HCEC 1CT (cell line): ENCODE measurements around the gene SNAP91.
"Not testable (repeated sequence)": the region's sequence is repeated elsewhere in the genome, so short reads cannot be mapped to it uniquely, and the experiment has no call there.

Experiments used
- DNase-seq: peaks from one replicate; pipeline ENCODE4 v3.0.0-alpha.2; 2017

The SNAP91 gene

DNA sequence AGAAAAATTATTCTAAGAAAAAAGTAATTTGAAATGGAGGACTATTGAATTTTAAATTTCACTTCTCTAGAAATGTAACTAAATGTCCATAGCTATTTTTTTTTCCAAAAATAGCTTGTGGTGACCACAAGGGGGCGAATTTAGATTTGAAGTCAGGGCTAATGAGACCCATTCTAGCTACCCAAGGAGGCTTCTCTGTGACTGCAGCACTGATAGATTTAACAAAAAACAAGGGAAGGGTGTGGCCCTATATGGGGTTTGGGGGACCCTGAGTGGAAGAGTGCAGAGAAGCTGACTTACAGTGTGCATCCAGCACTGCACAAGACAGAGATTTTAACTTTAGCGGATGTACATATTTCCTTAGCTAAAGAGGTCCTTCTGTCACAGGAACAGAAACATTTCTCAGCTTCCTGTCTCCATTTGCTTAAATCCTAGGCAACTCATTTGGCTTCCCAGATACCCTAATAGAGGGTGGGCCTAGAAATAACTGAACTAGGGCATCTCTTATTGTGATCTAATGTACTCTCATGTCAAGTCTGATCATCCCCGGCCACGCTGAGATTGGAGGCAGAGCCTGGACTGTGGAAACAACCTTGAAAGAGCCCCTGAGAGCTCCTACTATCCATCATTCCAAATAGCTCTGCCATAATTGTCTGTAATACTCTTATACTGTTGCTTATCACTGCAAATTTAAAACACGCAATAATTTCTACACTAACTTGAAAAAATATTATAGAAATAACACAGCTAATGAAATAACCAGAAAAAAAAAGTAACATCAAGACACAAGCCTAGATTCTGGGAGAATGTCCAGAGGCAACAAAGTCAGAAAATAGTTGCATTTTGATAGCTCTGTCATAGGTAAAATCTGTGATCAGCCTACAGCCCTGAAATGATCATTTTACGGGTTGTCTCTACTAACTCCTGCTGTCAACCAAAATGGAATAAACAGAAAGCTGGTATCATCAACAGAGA lies 93.6 kb downstream of the SNAP91 start:
- peak; percentile 50 for DNase-seq

DNA sequence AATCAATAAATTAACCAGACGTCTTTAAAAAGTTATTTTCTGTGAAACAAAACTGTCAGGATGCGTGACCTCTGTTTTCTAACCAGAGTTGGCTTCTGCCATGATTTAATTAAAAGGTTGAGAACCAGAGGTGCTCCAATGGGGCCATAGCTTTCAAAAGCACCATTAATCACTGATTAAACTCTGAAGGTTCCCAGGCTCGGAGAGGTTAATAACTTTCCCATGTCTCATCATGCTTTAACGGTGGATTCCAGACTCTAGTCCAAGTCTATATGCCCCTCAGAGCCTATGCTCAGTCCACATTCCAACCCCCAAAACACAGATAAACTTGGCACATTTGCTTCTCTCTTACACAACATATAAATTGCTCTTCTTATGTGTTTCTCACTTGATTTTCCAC lies 95.5 kb downstream of the SNAP91 start:
- DNase-seq: no peak

DNA sequence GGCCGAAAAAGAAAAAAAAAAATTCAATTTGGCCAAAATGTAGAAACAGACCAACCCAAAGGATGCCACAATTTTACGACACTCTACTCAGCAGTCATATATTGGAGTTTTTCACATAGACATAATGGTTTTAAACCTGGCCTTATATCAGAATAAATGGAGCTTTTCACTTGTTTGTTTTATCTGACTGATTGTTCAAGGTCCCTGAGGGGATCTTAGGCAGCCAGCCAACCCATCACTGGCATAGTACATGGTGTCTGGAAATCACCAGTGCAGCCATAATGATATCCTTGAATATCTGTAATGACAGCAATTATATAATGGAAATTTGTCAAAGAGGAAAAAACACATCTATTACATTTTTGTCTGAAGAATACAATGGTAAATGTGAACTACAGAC lies 99.7 kb downstream of the SNAP91 start:
- no peak for DNase-seq

DNA sequence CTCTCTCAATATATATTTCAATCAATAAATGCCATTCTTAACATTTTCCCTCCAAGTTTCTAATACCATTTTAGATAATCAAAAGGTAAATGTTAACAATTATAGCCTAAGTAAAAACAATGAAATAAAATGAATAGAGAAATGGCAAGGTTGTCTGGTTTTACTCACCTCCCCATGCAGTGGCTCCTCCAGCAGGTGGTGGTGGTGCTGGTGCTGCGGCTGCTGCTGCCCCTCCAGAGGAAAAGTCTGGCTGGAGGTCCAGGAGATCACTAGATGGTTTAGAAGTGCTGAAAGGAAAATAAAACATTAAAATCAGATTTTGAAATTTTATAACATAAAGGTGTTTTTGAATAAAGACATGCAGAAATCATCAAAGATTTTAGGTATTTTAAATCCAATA lies 103.4 kb downstream of the SNAP91 start:
- DNase-seq: no peak

DNA sequence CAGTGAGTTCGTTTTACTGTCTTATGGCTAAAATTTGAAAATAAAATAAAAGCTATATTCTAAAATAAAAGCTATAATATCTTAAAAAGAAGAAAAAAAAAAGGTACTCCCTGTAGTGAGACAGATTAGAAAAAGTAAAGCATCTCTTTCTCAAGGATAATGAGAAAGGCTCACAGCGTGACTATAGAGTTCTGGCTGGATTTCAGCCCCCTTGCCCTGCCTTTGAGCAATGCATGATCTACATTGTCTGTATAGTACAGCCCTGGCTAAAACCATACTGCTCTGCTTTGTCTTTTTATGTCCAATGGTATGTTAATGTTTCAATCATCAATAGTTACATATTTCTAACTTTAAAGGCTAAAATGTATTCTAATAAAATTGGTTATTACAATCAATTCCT lies 105.3 kb downstream of the SNAP91 start:
- DNase-seq: no peak

DNA sequence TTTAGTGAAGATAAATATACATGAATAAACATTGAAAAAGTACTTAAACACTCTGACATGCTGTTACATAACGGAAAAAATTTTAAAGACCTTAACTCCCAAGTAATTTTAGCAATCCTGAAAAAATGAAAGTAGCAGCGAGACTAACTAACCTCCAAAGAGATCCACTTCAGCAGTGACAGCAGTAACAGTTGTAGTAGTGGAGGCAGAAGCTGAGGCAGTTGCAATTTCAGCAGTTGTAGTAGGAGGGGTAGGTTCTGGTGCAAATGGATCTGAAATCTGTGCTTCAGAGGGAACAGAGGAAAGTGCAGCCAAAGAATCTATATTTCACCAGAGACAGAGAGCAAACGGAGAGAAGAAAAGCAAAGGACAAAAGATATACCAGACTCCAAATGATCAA lies 107.8 kb downstream of the SNAP91 start:
- DNase-seq: no peak

DNA sequence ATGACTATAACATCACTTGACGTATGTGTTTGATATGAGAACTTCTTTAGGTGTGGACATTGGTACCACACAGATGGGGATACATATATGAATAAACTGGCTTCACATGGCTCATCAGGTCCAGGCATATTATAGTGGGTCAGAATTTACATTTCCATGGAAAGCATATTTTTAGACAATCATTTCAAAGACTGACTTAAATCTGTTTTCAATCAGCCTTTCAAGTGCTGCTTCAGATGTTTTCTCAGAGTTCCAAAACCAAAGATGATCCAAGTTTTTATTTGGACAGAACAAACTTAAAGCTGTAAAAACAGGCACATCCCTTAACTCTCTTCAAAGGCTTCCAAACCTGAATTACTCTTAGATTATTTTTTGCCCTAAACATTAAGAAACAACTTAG lies 108.4 kb downstream of the SNAP91 start:
- no peak for DNase-seq

DNA sequence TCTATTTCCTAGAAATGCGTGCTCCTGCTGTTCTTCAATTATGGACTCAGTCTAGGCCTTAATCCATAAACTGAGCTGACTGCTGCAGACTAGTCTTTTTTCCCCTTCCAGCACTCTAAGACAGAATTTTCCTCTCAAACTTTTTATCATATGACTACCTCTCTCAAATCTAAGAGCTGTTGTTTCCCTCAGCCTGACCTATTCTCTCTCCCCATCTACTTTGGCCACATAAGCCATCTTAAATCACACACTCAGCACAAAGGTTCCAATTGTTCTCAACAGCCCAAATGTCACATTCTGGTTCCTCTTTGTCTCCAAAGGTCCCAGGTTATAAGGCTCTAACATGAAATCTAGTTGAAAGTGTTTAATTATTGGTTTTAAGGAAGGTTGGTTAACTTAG lies 111.4 kb downstream of the SNAP91 start:
- no peak for DNase-seq

DNA sequence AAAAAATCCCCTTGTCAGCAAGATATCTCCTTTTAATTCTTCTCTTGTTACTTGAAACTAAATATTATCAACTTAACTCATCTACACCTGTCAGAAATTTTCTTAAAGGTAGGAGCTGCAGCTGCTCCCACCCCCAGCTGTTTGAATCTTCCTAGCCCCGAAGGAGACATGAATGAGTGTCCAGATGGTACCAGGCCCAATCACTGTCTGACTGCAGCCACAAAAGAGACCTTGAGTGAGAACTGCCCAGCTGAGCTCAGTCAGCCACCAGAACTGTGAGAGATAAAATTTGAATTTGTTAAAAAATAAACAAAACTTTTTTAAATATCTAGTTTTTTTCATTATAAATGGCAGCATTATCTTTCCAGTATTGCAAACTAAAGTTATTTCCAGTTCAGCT lies 111.8 kb downstream of the SNAP91 start:
- no peak for DNase-seq

DNA sequence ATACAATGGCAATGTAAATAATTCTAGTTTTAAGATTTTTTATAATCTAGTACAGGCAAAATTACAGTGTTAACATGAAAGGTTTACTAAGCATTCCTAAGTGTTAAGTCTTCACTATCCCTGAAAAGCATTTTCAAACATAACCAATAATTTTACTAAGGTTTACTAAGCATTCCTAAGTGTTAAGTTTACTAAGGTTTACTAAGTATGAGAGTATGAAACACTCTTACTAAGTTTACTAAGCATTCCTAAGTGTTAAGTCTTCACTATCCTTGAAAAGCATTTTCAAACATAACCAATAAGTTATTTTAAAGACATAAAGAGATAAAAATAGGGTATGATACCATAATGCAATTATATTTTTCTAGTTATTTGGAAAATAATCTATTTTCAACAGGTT lies 114.0 kb downstream of the SNAP91 start:
- DNase-seq: peak; percentile 32

DNA sequence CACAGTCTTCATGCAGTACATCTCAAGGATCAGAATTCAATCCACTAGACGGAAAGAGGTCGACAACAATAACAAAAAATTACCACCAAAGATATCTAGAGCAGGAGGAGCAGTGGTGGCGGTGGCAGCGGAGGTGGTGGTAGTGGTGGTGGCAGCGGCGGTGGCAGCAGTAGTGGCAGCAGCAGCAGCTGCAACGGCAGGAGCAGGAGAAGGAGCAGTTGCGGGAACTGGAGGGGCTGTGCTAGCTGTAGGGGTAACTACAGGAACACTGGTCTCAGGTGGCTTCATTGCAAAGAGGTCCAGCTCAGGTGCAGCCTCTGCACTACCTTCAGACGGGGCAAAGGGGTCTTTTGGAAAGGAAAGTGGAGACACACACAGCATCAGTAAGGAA lies 115.5 kb downstream of the SNAP91 start:
- DNase-seq: no peak

DNA sequence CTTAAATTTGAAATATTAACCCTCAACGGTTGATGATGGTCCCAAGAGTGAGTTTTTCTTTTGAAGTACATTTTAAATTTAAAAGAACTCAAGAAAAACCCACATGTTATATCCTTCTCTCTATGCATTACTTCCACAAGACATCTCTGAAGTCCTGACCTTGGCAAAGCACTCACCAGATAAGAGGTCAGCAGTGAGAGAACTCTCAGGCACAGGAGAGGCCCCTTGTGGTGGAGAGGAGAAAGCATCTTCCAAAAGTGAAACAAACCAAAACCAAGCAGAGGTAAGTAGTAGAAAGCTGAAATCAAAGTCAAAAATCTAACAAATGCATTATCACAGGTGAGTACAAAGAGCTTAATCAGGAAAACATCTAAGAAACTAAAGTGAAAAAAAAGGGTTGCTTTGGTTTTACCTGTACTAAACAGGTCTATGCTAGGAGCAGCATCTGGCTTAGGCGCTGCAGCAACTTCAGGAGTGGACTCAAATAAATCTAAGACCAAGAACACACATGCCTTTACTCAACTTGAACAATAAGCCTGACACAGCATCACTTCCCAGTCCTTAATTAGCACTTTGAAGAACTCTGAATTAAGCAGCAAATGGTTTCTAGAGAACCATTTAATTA lies 116.0 kb downstream of the SNAP91 start:
- DNase-seq: peak; percentile 38

DNA sequence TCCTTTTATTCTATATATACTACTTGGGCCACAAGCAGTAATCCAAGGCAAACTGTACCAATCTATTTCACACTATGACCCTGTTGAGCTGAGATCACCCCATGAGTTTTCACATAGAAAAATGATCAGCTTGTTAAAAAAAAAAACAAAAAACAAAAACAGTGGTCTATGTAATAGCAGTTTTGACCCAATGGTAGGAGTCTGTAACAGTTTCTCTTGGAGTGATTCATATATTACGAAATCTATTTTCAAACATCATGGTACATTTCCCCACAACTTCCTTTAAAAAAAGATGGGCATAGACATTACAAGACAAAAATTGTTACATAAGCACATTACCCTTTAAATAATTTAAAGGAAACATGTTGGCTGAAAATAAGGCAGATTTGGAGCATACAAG lies 118.5 kb downstream of the SNAP91 start:
- peak; percentile 45 for DNase-seq

DNA sequence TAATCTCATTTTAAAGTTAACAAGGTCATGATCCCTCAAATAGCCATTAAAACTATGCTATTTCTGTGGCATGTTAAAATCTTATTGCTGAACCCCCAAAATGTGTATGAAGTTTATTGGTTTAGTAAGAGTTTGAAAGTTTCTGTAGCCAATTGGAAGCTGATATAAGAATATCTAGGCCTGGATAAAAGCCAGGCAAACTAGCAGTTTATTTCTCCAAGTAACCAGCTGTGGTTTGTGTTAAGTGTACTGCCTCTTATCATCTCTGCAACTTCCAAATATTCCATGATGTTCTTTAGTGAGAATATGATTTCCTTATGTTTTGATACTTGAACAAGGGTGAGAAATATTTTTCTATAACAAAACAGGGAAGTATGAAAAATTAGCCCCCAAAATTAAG lies 119.8 kb downstream of the SNAP91 start:
- no peak for DNase-seq

DNA sequence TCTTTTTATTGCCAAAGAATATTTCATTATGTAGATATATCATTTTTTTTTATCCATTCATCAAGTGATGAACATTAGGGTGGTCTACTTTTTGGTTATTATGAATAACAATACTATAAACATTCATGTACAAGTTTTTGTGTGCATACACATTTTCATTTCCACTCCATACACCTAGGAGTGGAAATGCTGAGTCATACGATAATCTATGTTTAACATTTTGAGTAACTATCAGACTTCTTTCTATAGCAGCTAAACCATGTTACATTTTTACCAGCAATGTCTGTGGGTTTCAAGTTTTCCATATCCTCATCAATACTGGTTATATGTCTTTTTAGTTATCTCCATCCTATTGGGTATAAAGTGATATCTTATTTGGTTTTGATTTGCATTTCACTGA lies 130.8 kb downstream of the SNAP91 start:
- DNase-seq: no peak

DNA sequence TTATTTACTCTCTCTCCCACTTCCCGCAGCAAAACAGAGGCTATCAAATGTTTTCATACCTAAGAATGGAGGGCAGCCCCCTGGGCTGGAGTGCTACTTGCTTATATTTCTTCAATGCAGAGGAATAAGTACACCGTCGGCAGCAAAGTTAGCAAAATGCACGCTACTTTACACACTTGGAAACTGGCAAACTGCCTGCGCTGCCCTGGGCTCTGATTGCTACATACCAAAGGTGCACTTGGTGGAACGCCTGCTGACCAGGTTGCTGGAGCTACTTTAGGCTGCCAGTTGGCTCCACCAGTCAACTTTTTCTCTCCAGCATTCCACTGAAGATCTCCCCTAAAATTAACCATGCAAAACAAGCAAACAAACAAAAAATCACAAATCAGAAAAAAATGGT lies 134.1 kb downstream of the SNAP91 start:
- DNase-seq: no peak

DNA sequence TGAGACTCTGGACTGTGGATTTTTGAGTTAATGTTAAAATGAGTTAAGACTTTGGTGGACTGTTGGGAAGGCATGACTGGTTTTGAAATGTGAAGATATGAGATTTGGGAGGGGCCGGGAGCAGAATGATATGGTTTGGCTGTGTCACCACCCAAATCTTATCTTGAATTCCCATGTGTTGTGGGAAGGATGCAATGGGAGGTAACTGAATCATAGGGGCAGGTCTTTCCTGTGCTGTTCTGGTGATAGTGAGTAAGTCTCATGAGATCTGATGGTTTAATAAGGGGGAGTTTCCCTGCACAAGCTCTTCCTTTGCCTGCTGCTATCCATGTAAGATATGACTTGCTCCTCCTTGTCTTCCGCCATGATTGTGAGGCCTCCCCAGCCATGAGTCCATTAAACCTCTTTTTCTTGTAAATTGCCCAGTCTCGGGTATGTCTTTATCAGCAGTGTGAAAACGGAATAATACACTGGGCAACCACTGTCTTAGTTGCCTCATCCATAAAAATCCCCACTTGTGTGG lies 137.2 kb downstream of the SNAP91 start:
- not testable (repeated sequence) for DNase-seq

DNA sequence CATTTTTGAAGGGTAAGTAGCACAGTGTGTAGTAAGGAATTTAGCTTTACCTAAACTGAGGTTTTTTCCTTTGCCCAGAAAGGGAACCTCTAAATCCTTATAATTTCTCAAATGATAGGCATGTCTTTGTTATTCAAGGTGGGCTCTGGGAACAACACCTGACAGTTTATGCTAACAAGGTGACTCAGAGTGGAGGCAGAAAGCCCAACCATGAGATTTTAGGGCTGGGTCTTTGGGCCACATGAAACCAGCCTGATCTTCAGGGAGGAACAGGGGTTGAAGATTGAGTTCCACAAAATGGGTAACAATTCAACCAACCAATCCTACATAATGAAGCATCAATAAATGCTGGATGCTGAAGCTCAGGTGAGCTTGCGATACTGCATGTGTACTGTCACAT lies 149.9 kb downstream of the SNAP91 start:
- no peak for DNase-seq

DNA sequence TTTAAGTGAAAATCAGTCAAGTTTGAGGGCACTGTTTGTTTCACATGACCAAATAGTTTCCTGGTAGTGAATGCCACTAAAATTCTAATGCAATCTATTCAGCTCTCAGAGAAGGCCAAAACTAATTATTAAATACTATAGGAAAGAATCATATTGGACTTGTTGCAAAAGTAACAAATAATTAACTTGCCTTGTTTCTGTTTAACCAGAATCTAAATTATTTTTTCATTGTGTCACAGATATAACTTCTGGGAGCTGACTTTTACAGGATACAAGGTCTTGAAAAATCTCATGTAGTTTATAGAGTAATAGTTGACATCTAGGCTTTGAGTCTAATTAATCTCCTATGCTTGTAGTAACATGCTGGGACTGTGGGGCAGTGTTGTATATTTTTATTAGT lies 152.0 kb downstream of the SNAP91 start:
- no peak for DNase-seq

DNA sequence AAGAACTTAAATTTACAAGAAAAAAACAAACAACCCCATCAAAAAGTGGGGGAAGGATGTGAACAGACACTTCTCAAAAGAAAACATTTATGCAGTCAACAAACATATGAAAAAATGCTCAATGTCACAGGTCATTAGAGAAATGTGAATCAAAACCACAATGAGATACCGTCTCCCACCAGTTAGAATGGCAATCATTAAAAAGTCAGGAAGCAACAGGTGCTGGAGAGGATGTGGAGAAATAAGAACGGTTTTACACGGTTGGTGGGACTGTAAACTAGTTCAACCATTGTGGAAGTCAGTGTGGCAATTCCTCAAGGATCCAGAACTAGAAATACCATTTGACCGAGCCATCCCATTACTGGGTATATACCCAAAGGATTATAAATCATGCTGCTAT lies 157.2 kb downstream of the SNAP91 start:
- DNase-seq: not testable (repeated sequence)

DNA sequence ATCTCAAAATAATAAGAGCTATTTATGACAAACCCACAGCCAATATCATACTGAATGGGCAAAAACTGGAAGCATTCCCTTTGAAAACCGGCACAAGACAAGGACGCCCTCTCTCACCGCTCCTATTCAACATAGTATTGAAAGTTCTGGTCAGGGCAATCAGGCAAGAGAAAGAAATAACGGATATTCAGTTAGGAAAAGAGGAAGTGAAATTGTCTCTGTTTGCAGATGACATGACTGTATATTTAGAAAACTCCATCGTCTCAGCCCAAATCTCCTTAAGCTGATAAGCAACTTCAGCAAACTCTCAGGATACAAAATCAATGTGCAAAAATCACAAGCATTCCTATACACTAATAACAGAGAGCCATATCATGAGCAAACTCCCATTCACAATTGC lies 158.4 kb downstream of the SNAP91 start:
- DNase-seq: not testable (repeated sequence)

DNA sequence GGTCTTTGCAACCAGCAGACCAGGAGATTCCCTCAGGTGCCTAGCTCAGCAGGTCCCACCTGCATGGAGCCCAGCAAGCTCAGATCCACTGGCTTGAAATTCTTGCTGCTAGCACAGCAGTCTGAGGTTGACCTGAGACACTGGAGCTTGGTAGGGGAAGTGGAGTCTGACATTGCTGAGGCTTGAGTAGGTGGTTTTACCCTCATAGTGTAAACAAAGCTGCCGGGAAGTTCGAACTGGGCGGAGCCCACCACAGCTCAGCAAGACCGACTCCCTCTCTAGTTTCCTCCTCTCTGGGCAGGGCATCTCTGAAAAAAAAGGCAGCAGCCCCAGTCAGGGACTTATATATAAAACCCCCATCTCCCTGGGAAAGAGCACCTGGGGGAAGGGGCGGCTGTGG lies 162.3 kb downstream of the SNAP91 start:
- no peak for DNase-seq

DNA sequence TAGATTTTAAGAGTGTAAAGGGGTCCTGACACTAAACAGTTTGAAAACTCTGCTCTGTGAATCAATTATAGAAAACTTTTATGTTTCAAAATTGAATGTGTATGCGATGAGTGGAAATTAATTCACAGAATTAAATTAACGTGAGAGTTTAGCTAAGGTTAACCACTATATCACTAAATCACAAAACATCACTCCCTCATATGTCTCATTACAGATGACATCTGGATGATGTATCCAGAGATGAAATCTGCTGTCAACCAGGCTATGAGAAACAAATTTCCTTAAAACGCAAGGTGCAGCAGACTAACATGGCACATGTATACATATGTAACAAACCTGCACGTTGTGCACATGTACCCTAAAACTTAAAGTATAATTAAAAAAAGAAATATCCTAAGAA lies 169.2 kb downstream of the SNAP91 start:
- DNase-seq: no peak
